ENCODE data around the gene TNIP1.

Gene TNIP1

DNA sequence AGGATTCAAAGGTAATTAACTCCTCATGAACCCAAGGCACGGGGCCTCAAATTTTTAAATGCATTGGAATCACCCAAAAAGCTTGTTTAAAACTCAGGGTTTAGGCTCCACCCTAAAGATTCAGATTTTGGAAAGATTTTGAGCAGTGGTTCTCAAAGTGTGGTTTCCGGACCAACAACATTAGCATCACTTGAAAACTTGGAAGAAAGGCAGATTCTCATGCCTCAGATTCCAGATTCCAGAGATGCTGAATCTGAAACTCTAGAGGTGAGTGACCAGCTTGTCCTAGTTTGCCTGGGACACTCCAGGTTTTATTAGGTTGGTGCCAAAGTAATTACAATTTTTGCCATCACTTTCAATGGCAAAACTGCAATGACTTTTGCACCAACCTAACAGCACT is 24.7 kb upstream of the TNIP1 start:
- DNase-seq (ENCODE audit: low read depth): no peak

DNA sequence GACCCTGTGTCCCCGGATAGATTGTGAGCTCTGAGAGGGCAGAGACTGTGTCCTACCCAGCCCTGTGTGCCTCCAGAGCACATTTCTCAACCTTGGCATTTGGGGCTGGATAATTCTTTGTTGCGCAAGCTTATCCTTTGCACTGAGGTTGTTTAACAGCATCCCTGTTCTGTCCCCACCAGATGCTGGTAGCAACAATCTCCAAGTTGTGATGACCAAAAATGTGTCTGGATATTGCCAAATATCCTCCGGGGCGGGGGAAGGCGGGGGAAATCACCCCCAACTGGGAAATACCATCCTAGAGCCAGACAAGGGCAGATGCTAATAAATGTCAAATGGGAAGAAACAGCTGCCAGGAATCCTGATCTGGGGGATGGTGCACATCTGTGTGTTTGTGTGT is 24.0 kb upstream of the TNIP1 start:
- no peak for DNase-seq (ENCODE audit: low read depth)

DNA sequence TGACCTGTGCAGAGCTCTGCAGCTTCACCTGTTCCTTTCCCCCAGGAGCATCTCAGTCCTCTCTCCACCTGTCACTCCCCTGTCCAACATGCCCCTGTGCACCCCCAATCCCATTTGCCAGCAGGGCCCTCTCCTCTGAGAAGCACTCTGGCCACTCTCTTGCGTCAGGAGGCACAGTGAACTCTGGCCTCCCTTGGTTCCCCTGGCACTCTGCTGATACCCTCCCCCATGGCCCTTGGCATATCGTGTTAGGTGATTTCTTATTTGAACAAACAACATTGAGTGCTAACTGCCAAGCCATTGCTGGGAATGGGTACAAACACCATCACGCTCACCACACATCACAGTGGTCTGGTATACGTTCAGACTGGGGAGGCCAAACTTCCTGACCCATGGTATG is 20.9 kb upstream of the TNIP1 start:
- DNase-seq (ENCODE audit: low read depth): no peak

DNA sequence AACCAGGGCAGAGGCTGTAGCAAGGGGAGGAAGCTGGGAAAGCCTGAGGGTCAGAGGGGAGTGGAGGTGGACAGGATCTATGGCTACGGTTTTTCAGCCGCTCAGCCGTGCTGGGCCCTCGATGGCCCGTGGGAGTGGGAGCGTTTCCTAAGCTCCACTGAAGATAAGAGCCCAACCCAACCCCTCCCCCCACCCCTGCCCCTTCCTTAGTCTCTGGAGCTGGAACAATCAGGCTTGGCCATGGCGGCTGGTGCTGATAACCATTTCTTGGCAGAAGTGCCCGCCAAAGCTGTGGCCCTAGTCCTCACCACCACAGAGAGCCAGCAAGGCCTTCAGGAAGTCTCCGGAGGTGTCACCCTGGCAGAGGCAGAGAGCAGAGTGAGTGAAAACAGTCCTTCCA is 20.3 kb upstream of the TNIP1 start:
- DNase-seq (ENCODE audit: low read depth): no peak

DNA sequence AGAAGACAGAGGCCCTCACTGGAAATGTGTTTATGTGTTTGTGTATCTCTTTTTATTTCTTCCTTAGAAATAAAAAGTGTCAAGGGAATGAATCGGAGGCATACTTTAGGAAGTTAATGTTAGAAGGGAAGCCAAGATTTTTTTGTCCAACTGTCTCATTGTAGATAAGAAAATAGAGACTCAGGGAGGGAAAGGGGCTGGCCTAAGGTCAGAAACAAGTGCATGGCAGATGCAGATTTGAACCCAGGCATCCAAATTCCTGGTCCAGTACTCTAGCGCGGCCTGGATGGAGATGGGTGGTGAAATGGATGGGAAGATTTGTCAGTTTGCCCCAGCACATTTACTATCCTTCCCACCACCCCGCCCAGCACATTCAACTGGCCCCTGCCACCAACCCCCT is 19.8 kb upstream of the TNIP1 start:
- DNase-seq (ENCODE audit: low read depth): no peak

DNA sequence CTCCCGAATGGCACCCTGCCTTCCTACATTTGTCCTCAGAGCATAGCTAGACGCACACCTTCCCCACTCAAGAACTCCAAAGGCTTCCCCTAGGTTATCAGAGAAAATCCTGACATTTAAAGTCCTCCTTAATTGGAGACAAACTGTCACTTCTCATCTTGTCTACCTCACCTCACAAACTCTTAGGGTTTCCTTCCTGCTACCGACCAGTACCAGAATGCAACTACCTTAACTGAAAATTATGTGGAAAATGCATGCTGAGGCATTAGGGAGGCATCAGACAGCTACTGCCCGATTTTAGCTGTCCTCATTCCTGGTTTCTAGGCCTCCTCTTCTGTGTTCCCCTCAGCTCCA is 17.9 kb upstream of the TNIP1 start:
- DNase-seq (ENCODE audit: low read depth): no peak

DNA sequence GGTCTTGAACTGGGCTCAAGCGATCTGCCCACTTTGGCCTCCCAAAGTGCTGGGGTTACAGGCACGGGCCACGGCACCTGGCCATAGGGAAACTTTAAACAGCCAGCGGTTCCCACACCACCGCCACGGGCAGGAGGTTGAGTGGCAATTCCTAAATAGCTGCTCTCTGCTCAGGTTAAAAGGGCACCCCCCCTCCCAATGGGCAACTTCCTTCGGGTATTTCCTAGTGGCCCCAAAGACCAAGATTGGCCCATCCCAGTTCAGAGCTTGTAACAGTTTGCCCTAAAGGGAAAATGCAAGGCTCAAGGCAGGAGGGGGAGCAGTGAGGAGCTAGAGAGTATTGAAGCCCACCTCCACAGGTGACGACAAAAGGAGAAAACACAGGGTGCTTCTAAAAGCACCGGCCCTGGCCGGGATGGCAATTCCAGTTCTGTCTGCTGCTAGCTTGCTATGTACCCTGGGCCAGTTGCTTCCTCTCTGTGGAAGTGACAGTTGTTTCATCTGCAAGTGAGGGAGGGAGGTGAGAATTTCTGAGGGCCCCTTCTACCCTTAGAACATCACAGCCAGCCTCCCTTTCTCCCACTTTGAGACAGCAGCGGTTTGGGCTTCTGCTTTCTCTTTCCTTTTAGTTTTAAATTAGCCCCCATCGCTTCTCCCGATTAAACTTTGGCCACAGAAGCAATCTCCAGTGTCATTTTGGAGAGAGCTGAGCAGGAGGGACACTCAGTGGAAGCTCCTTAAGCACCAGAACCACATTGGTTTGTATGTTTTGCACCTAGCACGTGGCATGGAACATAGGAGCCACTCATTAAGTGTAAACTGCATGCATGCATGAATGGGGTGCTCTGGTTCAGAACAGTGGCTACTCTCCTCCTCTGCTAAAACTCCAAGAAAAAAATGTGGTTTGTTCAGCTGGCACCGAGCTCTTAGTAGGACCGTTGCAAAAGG is 17.3 kb upstream of the TNIP1 start:
- no peak for DNase-seq (ENCODE audit: low read depth)

DNA sequence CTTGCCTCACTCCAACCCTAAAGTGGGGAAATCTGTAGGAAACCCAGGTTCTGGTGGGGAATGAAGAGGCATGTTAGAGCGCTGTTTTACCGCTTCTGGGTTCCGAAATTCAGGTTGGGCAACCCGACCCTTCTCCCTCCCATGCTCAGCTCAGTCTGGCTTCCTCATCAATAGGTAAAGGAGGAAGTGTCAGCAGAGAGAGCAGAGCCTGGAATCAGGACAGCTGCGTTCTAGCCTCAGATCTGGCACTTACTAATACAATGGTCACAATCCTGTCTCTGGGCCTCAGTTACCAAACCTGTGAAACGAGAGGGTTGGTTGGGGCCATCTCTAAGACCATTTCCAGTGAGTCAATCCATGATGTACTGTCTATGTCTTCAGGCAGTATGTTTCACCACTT is 16.2 kb upstream of the TNIP1 start:
- DNase-seq (ENCODE audit: low read depth): no peak

DNA sequence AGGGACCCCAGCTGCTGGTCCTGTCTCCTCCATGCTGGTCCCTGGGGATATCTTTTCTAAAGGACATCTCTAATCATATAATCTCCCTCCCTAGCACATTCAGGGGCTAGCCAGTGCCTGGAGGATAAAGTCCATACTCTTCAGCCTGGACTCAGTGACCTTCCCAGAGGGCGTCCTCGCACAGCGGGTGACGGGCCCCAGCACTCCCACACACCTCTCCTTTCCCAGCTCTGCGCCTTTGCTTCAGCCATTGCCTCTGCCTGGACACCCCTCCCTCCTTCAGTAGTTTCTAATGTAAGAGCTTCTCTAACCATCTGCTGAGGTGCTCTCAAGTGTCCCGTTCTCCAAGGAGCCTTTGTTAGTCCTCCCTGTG is 15.2 kb upstream of the TNIP1 start:
- DNase-seq (ENCODE audit: low read depth): no peak

DNA sequence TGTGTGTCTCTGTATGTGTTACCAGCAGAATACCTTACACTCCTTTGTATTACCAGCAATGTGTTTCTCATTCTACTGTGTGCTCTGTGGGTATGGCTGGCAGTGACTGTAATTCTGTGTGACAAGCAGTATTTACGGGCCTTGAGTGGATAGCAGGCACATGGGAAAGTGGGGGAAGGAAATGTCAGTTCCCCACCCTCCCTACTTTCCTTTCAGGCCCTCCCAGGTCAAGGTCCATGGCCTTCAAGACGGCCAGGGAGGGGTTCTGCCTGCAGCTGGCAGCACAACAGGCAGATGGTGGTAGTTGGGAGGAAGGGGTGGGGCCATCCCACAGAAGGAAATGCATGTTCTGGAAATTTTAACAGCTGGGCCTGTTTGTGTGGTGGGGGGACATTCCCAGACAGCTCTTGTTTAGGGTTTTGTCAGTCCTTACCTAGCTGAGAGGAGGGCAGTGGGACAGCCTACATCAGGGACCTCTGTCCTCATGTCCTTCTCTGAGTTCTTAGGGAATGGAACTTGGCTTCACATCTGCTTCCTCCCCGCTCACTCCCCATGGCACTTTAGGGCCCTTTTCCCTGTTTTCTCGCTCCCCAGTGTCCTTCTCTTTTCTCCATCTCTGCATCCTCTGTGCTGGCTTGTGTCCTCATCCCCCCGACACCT is 14.6 kb upstream of the TNIP1 start:
- no peak for DNase-seq (ENCODE audit: low read depth)

DNA sequence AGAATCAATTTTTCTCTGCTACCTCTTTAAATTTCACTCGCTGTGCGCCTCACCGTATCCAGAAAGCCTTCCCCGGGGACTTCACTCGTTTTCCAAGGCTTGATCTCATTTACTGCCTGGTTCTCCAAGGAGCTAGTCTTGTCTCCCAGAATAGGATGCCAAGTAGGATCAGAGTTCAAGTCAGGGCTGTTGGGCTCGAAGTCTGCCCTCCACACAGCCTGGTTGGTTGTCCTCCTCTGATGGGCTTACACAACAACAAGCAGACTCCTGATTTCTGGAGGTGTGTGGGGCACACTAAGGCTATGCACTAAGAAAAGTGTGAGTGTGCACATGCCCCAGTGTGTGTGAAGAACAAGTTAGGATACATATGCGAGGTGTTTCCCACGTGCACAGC is 14.0 kb upstream of the TNIP1 start:
- DNase-seq (ENCODE audit: low read depth): no peak

DNA sequence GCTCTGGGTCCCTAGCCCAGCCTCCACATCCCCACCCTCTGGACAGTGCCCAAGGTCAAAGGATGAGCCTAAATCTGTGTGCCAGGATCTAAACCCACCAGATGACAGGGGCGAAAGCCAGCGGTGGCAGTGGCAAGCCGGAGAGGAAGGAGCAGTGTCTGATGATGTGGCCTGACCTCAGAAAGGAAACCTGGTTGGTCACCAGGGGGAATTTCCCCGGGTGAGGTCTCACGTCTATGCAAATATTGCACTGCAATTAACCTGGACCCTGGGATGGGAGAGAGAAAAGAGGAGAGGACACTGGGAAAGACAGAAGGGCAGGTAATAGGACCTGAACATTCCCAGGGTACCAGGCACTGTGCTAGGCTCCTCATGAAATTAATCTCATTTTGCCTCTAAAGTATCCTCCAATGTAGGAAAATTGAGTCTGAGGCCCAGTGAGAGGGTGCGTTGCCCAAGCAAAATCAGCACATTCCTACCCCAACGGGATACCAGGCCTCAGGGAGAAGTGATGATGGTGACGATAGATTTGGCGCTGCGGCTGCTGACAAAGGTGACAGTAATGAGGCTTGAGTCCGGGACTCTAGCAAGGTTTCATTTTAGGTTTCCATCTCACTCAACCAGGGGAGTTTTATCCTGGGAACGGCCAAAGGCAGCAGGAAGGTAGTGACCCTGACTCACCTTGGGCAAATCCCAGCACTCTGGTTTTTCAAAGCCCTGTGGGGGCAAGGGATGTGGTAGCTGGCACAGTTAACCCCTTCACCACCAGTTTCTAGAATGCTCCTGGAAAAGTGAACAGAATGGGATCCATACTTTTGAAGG is 13.4 kb upstream of the TNIP1 start:
- no peak for DNase-seq (ENCODE audit: low read depth)

DNA sequence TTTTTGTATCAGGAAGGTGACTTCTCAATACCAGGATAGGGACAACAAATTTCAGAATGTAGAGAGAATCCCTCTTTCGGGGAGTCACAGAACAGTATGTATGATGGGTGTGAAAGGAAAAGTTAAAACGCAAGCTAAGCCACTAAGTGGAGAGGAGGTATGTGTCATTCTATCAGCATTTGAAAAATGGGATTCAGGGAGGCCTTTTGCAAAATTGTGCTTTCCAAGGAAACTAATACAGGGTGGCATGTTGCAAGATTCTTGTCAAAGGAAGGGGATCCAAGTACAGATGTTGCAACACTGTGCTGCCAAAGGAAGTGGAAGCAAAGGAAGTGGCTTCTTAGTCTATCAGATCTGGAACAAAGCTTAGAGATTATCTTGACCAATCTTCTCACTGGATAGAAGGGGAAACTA is 12.6 kb upstream of the TNIP1 start:
- DNase-seq (ENCODE audit: low read depth): no peak

DNA sequence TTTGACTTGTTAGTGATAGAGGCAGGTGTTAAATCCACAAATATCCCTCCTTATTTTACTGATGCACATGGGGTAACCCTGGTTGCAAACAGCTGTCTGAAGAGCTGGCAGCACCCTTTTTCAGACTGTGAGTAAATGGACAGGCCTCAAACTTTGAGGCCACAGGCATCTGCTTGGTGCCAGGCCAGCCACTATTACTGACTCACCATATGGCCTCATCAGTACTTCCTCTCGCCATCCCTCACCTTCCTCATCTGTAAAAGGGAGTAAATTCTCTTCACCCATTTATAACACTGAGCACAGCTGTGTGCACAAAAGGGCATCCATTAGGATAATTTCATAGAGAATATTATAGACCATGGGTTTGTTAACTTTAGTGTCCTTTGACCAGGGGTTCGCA is 11.9 kb upstream of the TNIP1 start:
- no peak for DNase-seq (ENCODE audit: low read depth)

DNA sequence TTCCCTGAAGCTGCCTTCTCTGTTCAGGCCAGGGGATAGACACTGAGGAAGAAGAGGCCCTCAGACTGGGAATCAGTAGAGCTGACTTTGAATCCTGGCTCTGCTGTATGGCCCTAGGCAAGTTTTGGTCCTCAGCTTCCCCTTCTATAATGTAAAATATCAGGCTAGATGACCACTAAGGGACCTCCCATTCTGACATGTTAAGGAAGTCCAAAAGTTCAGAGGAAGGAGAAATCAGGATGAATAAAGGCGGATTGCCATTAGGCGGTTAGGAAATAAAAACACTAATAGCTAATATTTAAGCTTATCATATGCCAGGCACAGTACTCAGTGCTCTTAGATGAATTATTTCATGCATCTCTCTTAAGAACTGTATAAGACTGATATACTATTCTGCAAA is 8.9 kb upstream of the TNIP1 start:
- no peak for DNase-seq (ENCODE audit: low read depth)

DNA sequence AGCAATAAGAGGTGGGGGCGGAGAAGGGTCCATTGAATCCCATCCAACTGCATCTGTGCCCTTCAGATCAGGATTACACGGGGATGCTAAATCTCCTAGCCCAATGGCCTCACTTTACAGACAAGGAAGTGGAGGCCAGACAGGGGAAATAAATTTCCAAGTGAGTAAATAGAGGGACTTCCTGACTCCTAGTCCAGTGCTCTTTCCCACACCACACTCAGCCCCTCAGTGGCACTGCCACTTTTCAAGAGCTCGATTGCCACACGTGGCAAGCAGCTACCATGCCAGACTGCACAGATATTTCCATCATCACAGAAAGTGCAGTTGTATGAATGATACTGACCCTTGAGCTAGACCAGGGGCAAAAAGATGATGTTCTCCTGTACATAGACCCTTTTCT is 8.2 kb upstream of the TNIP1 start:
- DNase-seq (ENCODE audit: low read depth): no peak

DNA sequence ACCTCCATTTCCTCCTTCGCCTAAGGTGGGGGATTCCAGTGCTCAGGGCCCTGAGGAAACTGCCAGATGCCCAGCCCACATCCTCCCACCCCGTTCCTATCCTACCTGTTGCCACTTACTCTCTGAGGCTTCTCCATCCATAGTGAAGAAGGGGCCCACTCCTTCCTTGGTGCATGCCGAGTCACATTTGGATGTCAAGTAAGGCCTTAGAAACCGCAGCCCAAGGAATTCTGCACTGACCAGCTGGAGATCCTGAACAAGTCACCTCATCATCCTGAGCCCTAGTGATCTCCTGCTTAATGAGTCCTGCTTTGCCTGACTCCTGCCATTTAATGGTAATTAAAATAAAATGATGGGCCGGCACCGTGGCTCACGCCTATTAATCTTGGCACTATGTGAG is 6.7 kb upstream of the TNIP1 start:
- no peak for DNase-seq (ENCODE audit: low read depth)

DNA sequence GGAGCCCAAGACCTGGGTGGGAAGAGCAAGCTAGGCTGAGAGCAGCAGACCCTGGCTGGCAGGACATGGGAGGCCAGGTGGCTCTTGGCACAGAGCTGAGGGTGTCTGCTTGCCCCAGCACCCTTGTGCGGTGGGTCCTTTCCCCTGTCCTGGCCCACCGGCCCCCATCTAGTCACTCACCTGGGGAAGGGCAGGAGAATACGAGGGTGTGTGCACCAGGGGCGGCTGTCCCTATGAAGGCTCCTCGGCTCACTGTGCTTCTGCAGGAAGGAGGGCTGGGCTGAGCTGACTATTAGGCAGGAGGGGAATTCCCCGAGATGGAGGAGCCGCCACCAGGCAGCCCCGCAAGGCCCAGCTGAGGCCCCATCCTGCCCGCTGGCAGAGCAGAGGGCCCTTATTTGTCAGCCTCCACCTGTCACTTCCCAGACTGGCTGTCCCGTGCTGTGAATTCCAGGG is 6.1 kb upstream of the TNIP1 start:
- DNase-seq (ENCODE audit: low read depth): no peak

DNA sequence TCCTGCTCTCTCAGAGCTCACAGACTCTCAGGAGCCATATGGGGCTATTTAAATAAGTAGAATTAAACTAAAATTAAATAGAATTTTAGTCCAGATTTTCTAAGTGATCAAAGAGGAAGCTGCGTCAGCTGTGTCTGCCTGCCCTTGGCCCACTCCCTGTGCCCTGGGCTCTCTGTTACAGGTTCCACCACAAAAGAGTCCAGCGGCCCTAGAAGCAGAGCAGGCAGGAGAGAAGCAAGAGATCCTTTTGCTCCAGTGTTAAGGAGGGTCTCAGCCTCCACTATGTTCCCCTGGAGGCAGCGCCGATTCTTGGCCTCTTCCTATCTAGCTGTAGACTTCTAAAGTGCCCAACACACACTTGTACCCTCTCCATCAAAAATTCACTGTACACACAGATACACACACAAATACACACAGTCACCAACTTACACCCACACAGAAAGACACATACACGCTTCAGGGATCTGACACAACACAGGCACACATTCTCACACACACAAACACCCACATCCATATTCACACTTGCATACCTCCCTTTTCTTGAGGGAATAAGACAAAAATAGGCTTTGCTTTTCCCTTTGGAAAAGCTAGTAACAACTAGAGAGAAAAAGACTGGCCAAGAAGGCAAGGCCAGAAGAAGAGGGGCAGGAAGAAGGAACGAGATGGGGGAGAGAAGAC is 5.5 kb upstream of the TNIP1 start:
- no peak for DNase-seq (ENCODE audit: low read depth)

DNA sequence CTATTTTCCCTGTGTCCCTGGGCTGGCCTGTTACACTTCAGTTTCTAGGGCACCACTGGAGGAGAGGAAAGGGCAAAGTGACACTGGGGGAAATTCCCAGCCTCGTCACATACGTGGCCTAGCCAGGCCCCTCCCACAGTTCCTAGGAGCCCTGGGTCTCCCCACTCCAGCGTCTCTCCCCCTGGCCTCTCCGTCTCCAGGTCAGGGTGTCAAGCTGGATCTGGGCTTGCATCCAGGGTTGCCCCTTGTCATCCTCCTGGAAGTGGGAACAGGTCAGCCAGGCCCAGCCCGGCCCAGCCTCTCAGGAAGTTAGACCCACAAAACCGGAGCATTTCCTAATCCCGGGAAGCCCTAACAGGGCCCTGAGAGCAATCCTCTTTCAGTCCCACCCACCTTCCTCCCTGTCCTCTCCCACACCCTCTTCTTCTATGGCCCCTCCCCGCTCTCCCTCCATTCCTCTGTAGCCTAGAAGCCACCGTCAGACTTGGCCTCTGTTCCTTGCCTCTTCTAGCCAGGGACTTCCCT is 4.7 kb upstream of the TNIP1 start:
- DNase-seq (ENCODE audit: low read depth): no peak

DNA sequence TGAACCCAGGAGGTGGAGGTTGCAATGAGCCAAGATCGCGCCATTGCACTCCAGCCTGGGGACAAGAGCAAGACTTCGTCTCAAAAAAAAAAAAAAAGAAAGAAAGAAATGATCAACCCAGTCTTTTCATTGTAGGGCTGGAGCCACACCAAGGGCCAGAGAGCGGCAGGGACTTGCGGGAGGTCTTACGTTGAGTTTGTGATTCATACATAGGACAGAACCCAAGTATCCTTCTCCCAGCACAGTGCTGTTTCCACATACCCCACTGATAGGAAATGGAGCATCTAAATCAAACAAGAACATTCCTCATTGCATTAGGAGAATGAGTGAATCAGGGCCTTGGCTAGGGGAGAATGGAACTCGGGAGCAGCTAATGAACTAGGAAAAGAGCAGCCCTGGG is 3.5 kb upstream of the TNIP1 start:
- DNase-seq (ENCODE audit: low read depth): no peak

DNA sequence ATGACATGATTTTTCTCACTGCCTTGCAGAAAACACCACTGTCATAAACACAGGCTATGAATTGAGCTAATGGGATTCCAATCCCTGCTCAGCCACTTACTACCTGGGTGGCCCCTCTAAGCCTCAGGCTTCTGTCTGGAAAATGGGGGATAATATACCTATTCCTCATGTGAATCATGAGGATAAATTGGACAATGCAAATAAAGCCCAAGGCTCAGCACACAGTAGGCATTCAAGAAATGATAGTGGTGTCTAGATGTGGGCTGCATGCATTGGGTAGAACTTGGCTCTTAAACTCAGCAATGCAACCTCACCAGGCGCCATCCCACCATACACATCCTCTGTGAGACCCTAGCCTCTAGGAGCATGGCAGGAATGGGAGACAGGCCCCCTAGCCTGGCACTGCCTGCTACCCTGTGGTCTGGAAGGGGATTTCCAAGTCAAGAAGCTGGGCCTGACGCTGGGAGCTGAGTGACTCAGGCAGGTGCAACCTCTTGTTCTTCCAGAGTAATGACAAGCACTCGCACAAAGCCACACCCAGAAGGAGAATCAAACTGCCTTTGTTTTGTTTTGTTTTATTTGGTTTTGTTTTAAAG is 2.3 kb upstream of the TNIP1 start:
- DNase-seq (ENCODE audit: low read depth): no peak
